Activated T-helper 9 cell treated with anti-CD3 and anti-CD28 coated beads, Interleukin-2, amount 50 U/mL, for 16 hours (primary cell): ENCODE results near the gene PADI4.
A peak's percentile ranks its signal among the peaks of the same experiment; 100 is the strongest.
"Not testable (repeated sequence)": the region's sequence is repeated elsewhere in the genome, so short reads cannot be mapped to it uniquely, and the experiment has no call there.

Experiments
- DNase-seq: peaks from one replicate; pipeline ENCODE4 v3.0.0-alpha.2; 2020; ENCODE audit warnings: low read depth

Gene PADI4

DNA sequence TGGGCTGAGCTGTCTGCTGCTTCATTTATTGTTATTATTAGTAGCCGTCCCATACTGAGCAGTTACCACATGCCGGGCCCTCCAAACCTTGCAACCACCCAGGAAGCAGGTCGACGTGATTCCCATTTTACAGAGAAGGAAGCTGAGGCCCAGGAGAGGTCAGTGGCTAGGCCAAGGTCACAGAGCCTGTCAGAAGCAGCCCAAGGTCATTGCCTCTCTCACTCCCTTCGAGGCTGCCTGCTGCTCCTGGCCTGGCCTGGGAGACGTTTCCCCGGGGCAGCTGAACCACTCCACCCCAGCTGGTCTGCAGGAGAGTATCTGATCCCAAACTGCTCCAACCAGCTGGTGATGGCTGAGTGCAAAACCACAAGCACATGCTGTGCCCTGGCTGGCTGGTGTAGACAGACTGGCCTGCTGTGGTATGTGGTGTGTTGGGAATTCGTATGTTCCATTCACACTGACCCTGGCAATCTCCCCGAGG, 6.5 kb downstream of the PADI4 start:
- DNase-seq, result no peak

DNA sequence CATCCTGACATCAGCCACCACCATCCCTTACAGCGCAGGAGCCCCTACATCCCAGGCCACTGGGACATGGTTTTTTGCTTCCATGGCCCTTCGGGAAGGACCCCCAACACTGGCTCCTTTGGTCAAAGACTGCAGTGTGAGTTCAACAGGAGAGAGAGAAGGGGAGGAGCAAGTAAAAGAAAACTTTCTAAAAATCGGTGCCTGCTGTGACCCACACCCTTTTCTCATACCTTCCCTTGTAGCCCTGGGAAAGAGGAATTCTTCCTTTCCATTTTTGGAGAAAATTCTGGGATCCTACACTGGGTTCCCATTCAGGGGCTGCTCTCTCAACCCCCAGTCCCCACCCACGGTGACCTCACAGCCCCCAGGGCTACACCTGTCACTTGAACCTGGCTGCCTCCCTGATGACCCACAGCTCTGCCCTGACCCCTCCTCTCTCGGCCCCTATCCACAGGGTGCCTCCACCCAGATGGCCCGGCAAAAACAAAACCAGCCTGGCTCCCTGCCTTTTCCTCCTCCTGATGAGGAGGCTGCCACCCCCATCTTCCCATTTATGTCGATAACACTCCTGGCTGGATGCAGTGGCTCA, 7.6 kb downstream of the PADI4 start:
- no peak for DNase-seq

DNA sequence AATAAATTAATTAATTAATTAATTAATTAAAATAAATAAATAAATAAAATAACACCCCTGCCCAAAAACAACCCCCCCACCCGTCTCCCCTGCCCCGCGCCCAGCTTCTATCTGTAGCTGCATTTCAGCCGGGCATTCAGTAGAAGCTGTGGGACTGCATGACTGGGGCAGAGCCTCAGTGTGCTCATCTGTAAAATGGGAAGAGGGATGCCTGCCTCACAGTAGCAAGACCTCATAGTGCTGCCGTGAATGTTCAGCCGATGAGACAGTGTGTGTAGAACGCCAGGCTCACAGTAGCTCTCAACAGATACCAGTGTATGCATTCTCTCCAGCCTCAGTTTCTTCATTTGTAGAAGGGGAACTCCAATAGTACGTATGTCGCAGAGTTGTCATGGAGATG, 8.7 kb downstream of the PADI4 start:
- no peak for DNase-seq

DNA sequence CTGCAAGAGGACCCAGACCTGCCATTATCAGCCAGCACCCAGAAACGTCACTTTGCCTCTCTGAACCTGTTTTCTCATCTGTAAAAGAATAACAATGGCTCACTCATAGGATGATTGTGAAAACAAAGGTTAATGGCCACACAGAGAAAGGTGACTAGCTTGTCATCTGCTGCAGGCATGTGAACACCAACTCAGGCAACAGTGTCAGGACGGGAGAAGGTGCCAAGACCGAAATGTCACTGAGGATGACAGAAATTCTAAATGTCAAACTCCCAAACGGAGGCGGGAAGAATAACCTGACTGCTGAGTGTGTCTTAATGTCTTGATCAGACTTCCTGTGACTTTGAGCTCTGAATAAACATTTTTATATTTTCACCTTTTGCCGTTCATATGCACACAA, 10.3 kb downstream of the PADI4 start:
- DNase-seq, result no peak

DNA sequence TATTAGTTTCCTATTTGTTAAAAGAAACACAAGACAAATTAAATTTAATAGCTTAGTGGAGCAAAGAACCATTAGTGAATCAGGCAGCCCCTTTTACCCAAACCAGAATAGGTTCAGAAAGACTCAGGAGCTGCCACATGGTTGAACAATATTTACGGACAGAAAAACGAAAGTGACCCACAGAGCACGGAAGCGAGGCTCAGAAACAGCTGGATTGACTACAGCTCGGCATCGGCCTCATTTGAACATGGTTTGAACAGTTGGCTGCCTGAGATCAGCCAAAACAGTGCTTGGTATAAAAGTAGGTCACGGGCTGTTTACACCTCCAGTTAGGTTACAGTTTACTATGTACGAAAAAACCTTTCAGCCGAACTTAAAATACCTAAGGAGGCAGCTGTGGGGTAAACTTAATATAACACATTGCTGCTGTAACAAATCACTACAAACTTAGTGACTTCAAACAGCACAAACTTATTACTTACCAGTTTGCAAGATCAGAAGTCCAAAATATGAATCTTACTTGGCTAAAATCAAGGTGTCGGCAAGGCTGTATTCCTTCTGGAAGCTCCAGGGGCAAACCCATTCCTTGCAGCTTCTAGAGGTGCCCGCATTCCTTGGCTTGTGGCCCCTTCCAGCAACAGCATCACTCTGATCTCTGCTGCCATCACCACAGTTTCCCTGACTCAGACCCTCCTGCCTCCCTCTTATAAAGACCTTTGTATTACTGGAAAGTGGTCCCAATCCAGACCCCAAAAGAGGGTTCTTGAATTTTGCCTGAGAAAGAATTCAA, 11.8 kb downstream of the PADI4 start:
- DNase-seq, result no peak

DNA sequence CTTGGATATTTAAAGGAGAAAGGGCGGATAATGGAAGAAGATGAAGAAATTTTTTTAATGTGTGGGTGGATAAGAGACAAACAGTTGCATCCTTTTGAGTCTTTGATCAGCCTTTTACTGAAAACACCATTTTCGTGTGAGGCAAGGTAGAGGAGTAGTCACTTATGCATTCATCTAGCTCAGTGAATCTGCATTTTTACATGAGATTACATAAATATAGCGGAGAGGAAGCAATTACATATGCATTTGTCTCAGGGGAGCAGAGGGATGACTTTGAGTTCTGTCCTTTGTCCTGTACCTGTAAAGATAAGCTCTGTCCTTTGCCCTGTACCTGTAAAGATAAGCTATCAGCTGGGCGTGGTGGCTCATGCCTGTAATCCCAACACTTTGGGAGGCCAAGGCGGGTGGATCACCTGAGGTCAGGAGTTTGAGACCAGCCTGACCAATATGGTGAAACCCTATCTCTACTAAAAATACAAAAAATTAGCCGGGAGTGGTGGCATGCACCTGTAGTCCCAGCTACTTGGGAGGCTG, 13.9 kb downstream of the PADI4 start:
- DNase-seq, result not testable (repeated sequence)

DNA sequence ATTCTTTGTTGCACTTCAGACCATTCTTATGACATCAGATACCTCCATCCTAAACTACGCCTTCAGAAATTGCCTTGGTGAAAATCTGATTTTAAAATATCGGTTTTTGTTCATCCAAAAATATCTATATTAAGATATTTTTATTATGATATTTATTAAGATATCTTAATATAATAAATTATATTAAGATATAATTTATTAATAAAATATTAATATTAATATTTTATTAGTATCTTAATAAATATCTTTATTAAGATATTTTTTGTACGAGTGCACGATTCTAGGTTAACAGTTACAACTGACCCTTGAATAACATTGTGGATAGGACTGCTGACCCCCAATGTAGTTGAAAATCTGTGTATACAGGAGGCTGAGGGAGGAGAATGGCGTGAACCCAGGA, 20.9 kb downstream of the PADI4 start:
- no peak for DNase-seq

DNA sequence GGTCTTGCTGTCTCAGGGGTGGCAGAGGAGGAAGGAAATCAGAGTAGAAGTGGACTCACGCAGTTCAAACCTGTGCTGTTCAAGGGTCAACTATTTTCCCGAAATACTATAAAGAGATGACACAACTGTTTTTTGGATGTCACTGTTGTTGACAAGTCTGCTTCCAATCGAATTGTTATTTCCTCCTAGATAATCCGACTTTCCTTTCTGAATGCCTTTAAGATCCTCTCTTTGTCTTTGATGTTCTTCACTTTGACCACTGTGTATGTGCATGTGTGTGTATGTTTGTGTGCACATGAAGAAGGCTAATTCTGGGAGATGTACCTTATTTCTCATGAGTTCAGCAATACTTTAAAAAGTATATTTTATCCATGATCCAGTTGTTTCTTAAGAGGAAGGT, 21.6 kb downstream of the PADI4 start:
- no peak for DNase-seq

DNA sequence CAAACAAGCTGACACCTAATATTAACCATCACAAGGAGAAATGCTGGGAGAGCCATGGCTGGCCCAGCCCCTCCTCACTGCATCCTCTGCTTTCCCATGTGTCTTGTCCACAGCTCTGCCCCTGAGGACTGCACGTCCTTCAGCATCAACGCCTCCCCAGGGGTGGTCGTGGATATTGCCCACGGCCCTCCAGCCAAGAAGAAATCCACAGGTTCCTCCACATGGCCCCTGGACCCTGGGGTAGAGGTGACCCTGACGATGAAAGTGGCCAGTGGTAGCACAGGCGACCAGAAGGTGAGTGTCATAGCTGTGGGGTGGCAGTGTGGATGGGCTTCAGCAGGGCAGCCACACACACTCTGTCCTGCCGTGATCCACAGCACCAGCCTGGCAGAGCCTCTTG, 22.9 kb downstream of the PADI4 start:
- DNase-seq, result no peak

DNA sequence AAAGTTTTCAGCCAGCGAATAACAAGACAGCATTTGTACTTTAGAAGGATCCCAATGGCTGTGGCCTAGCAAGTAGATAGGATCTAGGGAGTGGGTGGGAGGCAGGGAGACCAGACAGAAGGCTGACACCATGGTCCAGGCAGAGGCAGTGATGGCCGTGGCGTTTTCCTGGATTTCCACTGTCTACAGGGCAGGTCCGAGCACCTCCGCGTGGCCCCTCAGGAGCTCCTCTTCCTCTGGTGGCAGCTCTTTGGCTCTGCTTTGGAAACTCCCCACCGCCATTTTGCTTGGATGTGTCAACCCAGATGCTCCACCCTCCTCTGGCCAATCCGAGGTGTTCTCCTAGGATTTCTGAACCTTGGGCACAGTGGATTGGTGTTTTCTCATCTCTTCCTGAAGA, 25.1 kb downstream of the PADI4 start:
- no peak for DNase-seq

DNA sequence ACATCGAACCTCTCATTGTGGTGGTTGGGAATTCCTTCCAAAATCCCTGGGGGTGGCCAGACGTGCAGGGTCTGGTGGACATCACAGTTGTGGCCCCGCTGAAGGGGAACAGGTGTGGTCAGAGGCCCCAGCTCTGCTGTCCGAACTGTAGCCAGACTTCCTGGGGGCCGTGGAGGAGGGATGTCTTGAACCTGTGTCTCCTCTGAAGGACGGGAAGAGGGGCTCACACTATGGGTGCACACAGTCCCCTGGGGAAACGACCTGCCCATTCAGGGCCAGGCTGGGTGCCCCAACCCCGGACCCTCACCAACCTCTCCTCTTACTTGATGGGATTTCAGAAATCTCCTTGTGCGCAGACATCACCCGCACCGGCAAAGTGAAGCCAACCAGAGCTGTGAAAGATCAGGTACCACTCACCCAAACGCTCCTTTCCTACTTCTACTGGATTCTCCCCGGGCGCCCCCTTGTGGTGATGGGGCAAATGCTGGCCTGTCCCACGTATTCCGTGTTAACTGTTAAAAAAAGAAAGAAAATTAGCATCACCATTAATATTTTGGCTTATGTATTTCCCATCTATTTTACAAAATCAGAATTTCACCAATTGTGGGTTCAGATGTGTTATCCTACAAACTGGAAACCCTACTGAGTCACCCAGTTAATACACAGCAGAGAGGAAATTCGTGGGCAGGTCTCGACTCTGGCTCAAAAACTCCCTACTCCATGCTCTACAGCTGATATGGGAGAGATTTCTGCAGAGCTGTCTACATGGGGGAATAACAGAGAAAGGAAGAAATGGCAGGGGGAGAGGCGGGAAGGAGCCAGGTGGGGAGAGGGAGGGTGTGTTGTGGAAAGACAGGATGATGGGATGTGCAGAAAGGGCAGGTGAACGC, 28.1 kb downstream of the PADI4 start:
- DNase-seq, result peak; percentile 31

DNA sequence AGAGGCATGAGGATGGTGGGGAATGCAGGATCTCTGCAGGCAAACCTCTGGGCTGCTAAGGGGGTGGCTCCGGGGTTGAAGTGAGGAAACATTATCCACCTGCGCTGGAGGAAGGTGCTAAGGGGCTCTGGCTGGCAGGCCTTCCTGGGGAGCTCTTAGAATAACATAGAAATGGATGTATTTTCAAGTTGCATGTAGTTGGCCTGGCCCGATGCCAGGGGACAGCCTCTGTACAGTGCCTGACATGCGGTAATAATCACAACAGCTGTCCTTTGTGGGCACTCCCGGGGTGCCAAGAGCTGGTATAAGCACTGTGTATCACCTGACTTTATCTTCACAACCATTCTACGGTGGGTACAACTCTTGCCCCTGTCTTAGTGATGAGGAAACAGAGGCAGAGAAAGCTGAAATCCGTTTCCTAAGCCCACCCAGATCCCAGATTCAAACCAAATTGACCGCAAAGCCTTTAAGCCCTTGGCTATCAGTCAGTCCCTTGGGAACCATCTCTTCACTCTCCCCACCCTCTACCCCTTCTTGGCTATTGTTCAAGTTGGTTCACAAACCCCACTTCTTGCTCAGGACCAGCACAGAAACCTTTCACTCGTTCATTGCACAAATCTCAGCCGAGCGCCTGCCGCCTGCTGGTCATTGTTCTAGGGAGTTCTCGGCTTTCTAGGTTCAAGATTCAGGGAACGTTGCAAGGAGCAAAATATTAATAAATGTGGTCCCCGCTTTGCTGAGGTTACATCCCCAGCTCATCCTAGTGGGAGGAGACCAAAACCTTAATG, 30.9 kb downstream of the PADI4 start:
- DNase-seq, result no peak

DNA sequence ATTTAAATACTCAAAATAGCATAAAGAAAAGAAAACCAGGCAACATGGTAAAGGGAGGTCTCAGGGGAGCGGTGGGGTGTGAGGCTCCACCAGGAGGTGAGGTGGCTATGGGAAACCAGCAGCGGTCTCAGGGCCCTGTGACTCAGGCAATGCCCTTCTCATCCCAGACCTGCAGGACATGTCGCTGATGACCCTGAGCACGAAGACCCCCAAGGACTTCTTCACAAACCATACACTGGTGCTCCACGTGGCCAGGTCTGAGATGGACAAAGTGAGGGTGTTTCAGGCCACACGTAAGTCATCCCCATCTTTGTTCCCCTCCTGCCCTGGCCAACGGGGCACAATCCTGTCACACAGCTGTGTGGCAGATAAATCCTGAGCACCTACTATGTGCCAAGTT, 31.5 kb downstream of the PADI4 start:
- DNase-seq, result no peak

DNA sequence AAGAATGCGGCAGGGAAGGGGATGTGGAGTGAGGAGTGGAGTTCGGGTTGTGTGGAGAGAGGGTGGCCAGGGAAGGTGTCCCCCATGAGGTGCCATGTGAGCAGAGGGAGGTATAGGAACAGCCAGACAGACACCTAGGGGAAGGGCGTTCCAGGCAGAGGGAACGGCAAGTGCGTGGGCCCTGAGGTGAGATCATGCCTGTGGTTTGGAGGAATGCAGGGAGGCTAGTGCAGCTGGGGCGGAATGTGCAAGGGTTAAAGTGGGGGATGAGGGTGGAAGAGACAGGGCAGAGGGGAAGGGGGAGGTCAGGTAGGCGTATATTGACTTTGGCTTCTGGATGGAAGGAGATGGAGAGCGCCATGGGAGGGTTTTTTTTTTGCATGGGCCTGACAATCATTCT, 32.4 kb downstream of the PADI4 start:
- DNase-seq, result no peak

DNA sequence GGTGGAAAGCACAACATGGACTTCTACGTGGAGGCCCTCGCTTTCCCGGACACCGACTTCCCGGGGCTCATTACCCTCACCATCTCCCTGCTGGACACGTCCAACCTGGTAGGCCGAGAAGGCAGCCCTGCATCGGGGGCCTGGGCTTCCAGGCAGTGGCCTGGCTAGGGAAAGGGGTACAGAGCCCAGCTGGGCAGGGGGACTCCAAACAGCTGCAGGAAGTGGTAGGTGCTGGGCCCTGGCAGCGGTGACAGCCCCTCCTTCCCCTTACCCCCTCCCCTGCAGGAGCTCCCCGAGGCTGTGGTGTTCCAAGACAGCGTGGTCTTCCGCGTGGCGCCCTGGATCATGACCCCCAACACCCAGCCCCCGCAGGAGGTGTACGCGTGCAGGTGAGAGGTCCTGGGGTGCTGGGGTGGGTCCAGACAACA, 34.0 kb downstream of the PADI4 start:
- no peak for DNase-seq

DNA sequence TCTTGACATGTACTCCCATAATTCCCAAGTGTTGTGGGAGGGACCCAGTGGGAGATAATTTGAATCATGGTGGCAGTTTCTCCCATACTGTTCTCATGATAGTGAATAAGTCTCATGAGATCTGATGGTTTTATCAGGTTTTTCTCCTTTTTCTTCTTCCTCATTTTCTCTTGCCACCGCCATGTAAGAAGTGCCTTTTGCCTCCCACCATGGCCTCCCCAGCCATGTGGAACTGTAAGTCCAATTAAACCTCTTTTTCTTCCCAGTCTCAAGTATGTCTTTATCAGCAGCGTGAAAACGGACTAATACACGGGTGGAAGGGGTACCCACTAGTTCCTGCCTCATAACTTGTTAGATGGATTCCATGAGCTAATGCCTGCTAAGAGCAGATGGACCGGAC, 37.5 kb downstream of the PADI4 start:
- DNase-seq, result not testable (repeated sequence)

DNA sequence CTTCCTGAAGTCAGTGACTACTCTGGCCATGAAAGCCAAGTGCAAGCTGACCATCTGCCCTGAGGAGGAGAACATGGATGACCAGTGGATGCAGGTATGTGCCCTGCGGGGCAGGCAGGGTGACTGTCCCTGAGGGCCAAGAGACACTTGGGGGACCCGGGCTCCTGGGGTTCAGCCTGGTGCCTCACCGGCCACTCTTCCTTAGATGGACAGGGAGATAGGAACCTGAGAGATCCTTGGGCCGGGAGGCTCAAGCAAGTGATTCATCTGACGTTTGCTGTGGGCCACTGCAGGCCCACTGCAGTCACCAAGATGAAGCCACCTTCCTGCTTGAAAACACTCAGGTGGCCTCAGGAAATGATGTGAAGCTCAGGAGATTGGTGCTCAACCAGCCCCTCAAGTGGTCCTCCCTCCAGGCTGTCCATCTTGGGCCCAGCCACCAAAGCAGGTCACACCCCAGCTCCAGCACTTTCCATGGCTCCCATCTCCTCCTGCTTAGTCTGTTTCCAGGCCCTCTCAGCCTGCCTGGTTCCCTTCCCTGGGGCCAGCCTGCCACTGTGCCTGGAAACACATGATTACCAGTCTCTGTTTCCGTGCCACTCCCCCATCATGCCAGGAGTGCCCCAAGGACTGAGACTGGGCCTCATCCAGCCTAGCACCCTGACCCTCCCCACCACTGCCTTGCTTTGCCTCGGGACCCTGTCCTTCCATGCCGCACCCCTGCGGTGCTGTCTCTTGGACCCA, 38.2 kb downstream of the PADI4 start:
- DNase-seq, result no peak

DNA sequence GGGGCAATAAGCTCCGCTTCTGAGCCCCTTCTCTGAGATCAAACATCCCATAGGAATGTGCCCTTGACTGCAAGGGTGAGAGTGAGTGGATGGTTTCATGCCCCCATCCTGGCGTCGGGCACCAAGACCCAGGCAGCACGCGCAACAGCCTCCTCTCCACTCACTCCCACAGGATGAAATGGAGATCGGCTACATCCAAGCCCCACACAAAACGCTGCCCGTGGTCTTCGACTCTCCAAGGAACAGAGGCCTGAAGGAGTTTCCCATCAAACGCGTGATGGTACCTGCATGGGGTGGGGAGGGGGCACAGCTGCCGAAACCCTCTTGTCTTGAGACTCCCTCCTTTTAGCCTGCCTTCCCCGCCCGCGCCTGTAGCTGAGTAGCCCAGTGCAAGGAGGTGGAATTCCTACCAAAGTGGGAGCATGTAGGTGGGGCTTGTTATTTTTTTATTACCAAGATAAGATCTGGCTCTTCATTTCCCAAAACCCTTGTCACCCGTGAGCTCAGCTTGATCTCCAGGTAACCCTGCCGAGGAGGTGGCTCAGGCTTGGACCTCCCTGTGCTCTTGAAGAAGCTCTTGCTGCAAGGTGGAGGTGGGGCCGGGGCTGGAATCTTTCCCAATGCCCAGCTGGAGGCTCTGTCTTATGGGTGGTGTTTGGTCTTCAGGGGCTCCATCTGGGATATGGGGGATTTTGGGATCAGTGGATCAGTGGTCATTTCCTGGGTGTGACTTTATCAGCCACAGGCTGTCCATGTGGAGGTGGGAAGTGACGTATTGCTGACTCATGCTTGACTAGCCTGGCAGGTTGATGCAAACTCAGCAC, 40.0 kb downstream of the PADI4 start:
- no peak for DNase-seq

DNA sequence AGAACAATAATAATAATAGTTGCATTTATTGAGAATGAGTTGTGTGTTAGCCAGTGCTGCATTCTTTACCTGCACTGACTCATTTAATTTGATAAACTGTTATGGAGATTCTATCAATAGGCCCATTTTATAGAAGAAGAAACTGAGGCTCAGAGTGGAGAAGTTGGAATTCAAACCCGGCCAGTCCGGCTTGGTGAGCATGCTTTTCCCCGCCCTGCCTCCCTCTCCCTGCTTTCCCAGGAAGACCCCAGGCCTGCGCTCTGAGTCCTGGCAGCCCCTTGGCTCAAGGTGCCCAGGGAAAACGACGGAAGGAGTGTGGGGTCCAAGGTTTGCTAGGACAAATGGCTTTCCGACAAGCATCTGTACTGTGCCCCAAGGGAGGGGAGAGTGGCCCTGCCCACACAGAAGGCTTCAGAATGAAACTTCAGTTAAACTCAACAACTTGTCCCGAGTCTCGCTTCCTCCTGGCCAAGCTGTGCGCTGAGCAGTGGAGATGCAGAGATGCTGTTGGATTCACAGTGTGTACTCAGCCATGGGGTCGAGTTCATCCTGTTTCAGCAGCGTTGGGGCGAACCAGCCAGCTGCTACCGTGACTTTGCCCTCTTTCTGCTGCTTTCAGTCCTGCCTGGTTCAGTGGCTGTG, 40.7 kb downstream of the PADI4 start:
- DNase-seq, result no peak

DNA sequence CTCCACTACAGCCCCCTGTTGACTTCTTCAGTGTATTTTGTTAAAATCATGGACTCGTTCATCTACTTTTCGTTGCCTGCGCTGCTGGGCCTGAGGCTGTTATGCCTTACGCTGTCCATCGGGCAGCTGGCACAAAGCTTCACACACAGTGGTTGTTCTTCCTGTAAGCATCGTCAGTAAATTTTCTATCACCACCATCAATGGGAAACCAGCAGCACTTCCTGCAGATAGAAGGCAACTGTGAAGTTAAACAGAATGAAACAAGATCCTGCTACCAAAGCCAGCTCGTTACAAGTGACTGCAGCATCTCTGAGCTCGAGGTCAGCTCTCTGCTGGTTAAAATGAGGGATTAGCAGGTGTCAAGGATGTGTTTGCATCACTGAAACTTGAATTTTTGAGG, 42.1 kb downstream of the PADI4 start:
- no peak for DNase-seq
